ENCODE measurements around the gene SLC6A12. TPM values are rescaled to one million over a fixed set of nuclear protein-coding genes. Genes with fewer than 3 reads are reported as not detected.

SLC6A12 gene
- total and polyA plus RNA-seq, 9 of the 15 experiments (the other 6 are each of a cell fraction or from before 2014, with no cell fraction given): not detected

- Histone ChIP-seq H3K4me1 (replicated peaks in 1 of 2; ENCODE audit: control insufficient read depth in 2 of 2, insufficient read depth in 2 of 2, low read length in 2 of 2) (peaks cover 2 to 12% of the 10 kb centered on the region in 2 experiments; a peak in 4 of 5 replicates), H3K79me2 (ENCODE audit: control insufficient read depth, insufficient read depth, low read length) (no peaks in the 10 kb centered on the region), H3K4me3 (no peak overlapping the region), H3K36me3 (ENCODE audit: control insufficient read depth, insufficient read depth, low read length) (no peaks in the 10 kb centered on the region), H3K9me3 (replicated peaks; ENCODE audit: control insufficient read depth, insufficient read depth, low read depth, low read length) (no peaks in the 10 kb centered on the region), H3K27me3 (ENCODE audit: control insufficient read depth in 2 of 2, insufficient read depth in 2 of 2, low read length in 2 of 2) (peaks cover 22 to 56% of the 10 kb centered on the region in 2 experiments), H4K20me1 (replicated peaks; ENCODE audit: control insufficient read depth, insufficient read depth, low read length) (0 out of 2 replicates have a peak, but pooled peaks cover 6% of the 10 kb centered on the region), H3K4me2 (ENCODE audit: insufficient read depth, low read length) (no peak overlapping the region), H3K9me1 (ENCODE audit: control insufficient read depth, insufficient read depth, low read length) (no peaks in the 10 kb centered on the region), H3K27ac (ENCODE audit: extremely low read depth, low read depth, low read length) (no peak overlapping the region), H3K9ac (ENCODE audit: insufficient read depth in 1 of 2, low read depth in 2 of 2, low read length in 2 of 2) (no peak overlapping the region), H2AFZ (ENCODE audit: low read depth, low read length) (no peak overlapping the region)
- in situ Hi-C loops (cut with MboI): no loop called here
- ChIA-PET CTCF (ENCODE audit: low intra/inter-chr PET ratio) (no interaction called here), POLR2A (no interaction called here)
- BruUV-seq (replicated peaks): no TSS peak
- intact Hi-C loops (cut with micrococcal nuclease): no loop called here
- WGBS (ENCODE audit: insufficient coverage, low coverage, missing lambda C conversion rate): 4% methylated on average over 14 of the region's 15 CpGs
- FAIRE-seq (no peak), ATAC-seq (no peak), DNase-seq (ENCODE audit: extremely low read depth in 1 of 4, low spot score in 3 of 4) (no peak)
- TF ChIP-seq PCBP2 (IDR thresholded peaks at IDR 0.05; ENCODE audit: low read depth, low read length, poor library complexity, severe bottlenecking) (no peak), ETS2 (tag; IDR thresholded peaks at IDR 0.05; ENCODE audit: borderline replicate concordance, poor library complexity, severe bottlenecking) (no peak)
Observed at GRCh38 chr12:202081-202731, 11.8 kb downstream of the SLC6A12 start.

DNA sequence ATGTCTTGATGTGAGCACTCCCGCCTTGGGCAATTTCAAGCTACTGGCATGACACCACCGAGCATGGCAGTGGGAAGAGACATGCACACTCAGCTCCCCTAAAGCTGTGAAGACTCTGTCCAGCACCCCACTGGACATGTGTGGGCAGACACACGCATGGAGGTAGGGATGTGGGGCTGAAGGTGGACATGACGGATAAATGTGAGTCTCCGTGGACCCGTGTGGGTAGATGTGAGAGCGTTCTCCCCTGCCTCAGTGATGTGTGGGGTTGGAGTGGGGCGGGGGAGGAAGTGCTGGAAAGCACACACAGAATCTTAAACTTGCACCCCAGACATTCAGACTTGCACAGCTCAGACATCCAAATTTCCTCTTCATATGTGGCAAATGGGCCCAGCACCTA is 12.6 kb downstream of the SLC6A12 start:
- H3K4me3 ChIP-seq: no peak overlapping the region
- H2AFZ ChIP-seq (ENCODE audit: low read depth, low read length): no peak overlapping the region
- H3K9ac ChIP-seq (ENCODE audit: insufficient read depth in 1 of 2, low read depth in 2 of 2, low read length in 2 of 2): no peak overlapping the region
- 0% methylated on average over 6 of the region's 8 CpGs for WGBS (ENCODE audit: insufficient coverage, low coverage, missing lambda C conversion rate)
- FAIRE-seq (no peak), DNase-seq (ENCODE audit: extremely low read depth in 1 of 4, low spot score in 3 of 4) (no peak), ATAC-seq (no peak)
- intact Hi-C loops (cut with micrococcal nuclease): no loop called here
- H3K9me3 ChIP-seq (replicated peaks; ENCODE audit: control insufficient read depth, insufficient read depth, low read depth, low read length): no peaks in the 10 kb centered on the region
- ChIA-PET CTCF (ENCODE audit: low intra/inter-chr PET ratio) (no interaction called here), POLR2A (interaction anchor here (0.6 kb wide), 1 partner anchor 9 kb away, joined by 3 read pairs; no protein-coding TSS in a partner anchor)
- TF ChIP-seq RUNX1 (IDR thresholded peaks at IDR 0.05; ENCODE audit: low read depth): no peak
- TF ChIP-seq, protein P1, sequence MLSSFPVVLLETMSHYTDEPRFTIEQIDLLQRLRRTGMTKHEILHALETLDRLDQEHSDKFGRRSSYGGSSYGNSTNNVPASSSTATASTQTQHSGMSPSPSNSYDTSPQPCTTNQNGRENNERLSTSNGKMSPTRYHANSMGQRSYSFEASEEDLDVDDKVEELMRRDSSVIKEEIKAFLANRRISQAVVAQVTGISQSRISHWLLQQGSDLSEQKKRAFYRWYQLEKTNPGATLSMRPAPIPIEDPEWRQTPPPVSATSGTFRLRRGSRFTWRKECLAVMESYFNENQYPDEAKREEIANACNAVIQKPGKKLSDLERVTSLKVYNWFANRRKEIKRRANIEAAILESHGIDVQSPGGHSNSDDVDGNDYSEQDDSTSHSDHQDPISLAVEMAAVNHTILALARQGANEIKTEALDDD (IDR thresholded peaks at IDR 0.05): no peak
- TF ChIP-seq WHSC1 (IDR thresholded peaks at IDR 0.05; ENCODE audit: low read length): no peak
- H3K9me1 ChIP-seq (ENCODE audit: control insufficient read depth, insufficient read depth, low read length): no peaks in the 10 kb centered on the region
- no peaks in the 10 kb centered on the region for H3K79me2 ChIP-seq (ENCODE audit: control insufficient read depth, insufficient read depth, low read length)
- peaks cover 2 to 12% of the 10 kb centered on the region in 2 experiments; a peak in 4 of 5 replicates for H3K4me1 ChIP-seq (replicated peaks in 1 of 2; ENCODE audit: control insufficient read depth in 2 of 2, insufficient read depth in 2 of 2, low read length in 2 of 2)
- in situ Hi-C loops (cut with MboI): no loop called here
- no peak overlapping the region for H3K27ac ChIP-seq (ENCODE audit: extremely low read depth, low read depth, low read length)
- H3K36me3 ChIP-seq (ENCODE audit: control insufficient read depth, insufficient read depth, low read length): no peaks in the 10 kb centered on the region
- H3K27me3 ChIP-seq (ENCODE audit: control insufficient read depth in 2 of 2, insufficient read depth in 2 of 2, low read length in 2 of 2): peaks cover 20 to 48% of the 10 kb centered on the region in 2 experiments
- H3K4me2 ChIP-seq (ENCODE audit: insufficient read depth, low read length): no peak overlapping the region
- BruUV-seq (replicated peaks): no TSS peak
- H4K20me1 ChIP-seq (replicated peaks; ENCODE audit: control insufficient read depth, insufficient read depth, low read length): 0 out of 2 replicates have a peak, but pooled peaks cover 6% of the 10 kb centered on the region
